ENCODE data around the gene HNRNPA0.

DNA sequence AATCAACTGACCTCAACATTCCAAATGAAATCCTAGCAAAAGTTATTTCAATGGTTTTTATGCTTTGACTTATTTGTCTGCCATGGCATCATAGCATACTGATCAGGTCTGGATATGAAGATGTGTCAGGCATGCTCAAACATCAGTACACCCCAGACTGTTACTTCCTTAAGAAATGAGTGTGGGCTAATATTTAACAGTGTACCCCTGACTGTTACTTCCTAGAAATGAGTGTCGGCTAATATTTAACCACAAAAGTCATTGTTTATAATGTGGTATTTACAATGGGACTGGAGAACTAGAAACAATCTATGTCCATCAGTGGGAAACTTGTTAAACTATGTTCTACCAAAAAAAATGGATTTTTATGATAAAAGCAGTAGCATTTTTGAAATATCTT is 38.1 kb upstream of the HNRNPA0 start:
- TF ChIP-seq POLR2AphosphoS5 (IDR thresholded peaks at IDR 0.05; ENCODE audit: borderline replicate concordance, low read depth, low read length) (no peak), EZH2 (IDR thresholded peaks at IDR 0.05) (no peak), FOXP2 (optimal IDR thresholded peaks at IDR 0.05; ENCODE audit: control extremely low read depth, extremely low read length, insufficient read depth) (no peak)

Data from SK-N-MC (cell line).